ENCODE measurements around the gene DRC1. TPM values are rescaled to one million over a fixed set of nuclear protein-coding genes. Genes with fewer than 3 reads are reported as not detected.

DRC1 gene
- total RNA-seq, 1 donor from 2014 or later = 0.13 TPM

- no peak overlapping the region for H3K4me3 ChIP-seq (ENCODE audit: low read depth, low read length)
- TF ChIP-seq CTCF (IDR thresholded peaks at IDR 0.05; ENCODE audit: insufficient read depth, low read length, poor library complexity, severe bottlenecking) = no peak
- H3K36me3 ChIP-seq (ENCODE audit: control insufficient read depth, insufficient read depth, low read length) = no peaks in the 10 kb centered on the region
- no peak for DNase-seq (ENCODE audit: low read depth)
- H3K27me3 ChIP-seq (ENCODE audit: control insufficient read depth, insufficient read depth, low read length) = peaks cover 6% of the 10 kb centered on the region
Measured at GRCh38 chr2:26421961-26422360, 20.2 kb downstream of the DRC1 start.

- Histone ChIP-seq H3K27me3 (ENCODE audit: control insufficient read depth, insufficient read depth, low read length) (peaks cover 6% of the 10 kb centered on the region), H3K4me3 (ENCODE audit: low read depth, low read length) (no peak overlapping the region), H3K36me3 (ENCODE audit: control insufficient read depth, insufficient read depth, low read length) (no peaks in the 10 kb centered on the region)
- DNase-seq (ENCODE audit: low read depth) = no peak
- no peak for TF ChIP-seq CTCF (IDR thresholded peaks at IDR 0.05; ENCODE audit: insufficient read depth, low read length, poor library complexity, severe bottlenecking)
Measured at GRCh38 chr2:26422947-26423629, 21.4 kb downstream of the DRC1 start.

DNA sequence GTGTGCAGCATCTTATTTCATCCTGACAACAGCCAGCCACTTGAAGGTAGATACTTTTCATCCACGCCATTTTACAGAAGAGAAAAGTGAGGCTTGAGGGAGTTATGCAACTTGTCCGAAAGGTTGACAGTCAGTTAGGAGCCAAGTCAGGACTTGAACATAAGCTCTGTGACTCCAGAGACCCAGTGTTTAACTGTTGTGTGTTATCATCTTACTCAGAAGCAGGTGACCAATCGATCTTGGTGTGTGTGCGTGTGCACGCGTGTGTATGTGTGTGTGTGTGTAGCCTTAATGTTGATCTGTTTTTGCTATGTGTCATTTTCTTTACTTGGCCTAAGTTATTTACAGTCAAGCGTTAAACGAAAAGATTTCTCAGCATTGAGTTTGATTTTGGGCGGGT lies 22.0 kb downstream of the DRC1 start:
- no peak for TF ChIP-seq CTCF (IDR thresholded peaks at IDR 0.05; ENCODE audit: insufficient read depth, low read length, poor library complexity, severe bottlenecking)
- peaks cover 6% of the 10 kb centered on the region for H3K27me3 ChIP-seq (ENCODE audit: control insufficient read depth, insufficient read depth, low read length)
- no peak for DNase-seq (ENCODE audit: low read depth)

DNA sequence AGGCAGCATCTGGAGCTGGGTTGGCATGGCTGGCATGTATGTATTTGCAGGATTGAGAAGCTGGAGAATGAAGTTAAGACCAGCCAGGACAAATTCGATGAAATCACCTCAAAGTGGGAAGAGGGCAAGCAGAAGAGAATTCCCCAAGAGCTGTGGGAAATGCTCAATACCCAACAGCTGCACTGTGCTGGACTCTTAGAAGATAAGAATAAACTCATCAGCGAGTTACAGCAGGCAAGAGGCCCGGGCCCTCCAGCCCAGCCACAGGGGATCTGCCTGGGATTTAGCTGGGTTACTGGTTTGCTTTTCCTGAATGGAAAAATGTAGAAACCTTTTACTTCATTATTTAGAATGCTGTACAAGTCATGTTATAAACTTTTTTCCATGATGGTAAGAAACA lies 22.5 kb downstream of the DRC1 start:
- Histone ChIP-seq H3K27me3 (ENCODE audit: control insufficient read depth, insufficient read depth, low read length) (peaks cover 6% of the 10 kb centered on the region), H3K36me3 (ENCODE audit: control insufficient read depth, insufficient read depth, low read length) (no peaks in the 10 kb centered on the region), H3K4me3 (ENCODE audit: low read depth, low read length) (no peak overlapping the region)
- DNase-seq (ENCODE audit: low read depth) = no peak
- no peak for TF ChIP-seq CTCF (IDR thresholded peaks at IDR 0.05; ENCODE audit: insufficient read depth, low read length, poor library complexity, severe bottlenecking)

More for the DNA sequence above, 22.0 kb downstream of the DRC1 start:
- Histone ChIP-seq H3K4me3 (ENCODE audit: low read depth, low read length) (no peak overlapping the region), H3K36me3 (ENCODE audit: control insufficient read depth, insufficient read depth, low read length) (no peaks in the 10 kb centered on the region)

GRCh38 chr2:26428846-26429245 lies 27.1 kb downstream of the DRC1 start:
- no peak for TF ChIP-seq CTCF (IDR thresholded peaks at IDR 0.05; ENCODE audit: insufficient read depth, low read length, poor library complexity, severe bottlenecking)
- H3K27me3 ChIP-seq (ENCODE audit: control insufficient read depth, insufficient read depth, low read length) = no peaks in the 10 kb centered on the region
- no peak overlapping the region for H3K4me3 ChIP-seq (ENCODE audit: low read depth, low read length)
- DNase-seq (ENCODE audit: low read depth) = no peak
- H3K36me3 ChIP-seq (ENCODE audit: control insufficient read depth, insufficient read depth, low read length) = no peaks in the 10 kb centered on the region

All from kidney epithelial cell (primary cell).